Activated CD4-positive, CD25-positive, alpha-beta regulatory T cell treated with anti-CD3 and anti-CD28 coated beads, Interleukin-2, amount 50 U/mL, for 24 hours (primary cell): ENCODE results near the gene RNF31.

Experiments used
- ATAC-seq, 2 donors: fragments of 150-1000 bp; cut with Tn5 transposase; one replicate each; pipeline ENCODE4 v1.10.0; 2021; ENCODE audit warnings: mild to moderate bottlenecking in 1 of 2, moderate library complexity in 1 of 2

The RNF31 gene

DNA sequence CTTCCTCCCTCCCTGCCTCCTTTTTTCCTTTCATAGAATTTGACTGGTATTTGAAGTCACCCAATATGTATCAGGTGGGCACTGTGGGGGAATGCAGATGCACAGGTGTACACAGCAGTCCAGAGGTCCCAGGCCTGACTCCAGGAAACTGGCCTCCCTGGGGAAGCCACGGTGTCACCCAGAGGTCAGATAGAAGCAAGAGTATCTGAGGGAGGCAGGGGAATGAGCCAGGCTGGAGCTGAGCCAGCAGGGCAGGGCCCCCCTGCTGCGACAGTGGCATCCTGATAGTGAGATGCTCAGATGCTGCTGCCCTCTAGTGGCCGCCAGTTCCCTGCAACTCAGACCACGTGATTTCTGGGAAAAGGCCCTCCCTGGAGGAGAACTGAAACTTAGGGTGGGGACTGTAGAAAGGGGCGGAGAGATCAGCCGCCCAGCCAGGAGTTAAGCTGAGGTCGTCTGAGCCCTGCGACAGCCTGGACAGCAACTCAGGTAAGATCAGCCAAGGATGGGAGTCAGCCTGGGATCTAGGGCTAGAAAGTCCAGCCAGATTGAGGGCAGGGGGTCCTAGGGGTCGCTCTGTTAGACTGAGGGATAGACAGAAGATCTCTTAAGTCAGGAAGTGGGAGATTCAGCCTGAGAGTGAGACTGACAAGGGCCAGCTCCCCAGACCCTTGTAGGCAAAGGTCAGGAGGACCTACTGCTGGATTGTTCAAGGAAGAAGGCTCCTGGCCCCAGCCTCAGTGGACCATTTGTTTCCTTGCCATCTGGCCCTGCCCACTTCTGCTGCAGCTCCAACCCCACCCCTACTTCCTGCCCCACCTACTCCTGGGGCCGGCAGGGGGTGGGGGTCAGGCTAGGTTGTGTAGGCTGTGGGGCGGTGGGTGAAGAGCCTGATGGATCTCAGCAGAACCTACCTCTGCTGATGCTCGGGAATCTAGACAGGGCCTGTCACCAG lies 13.8 kb downstream of the RNF31 start, which contains the start of gene IRF9:
IRF9 (plus strand) TSS at position 416 of the 955 bp plus-strand sequence. CDS start 880 bp downstream, outside the sequence.
- ATAC-seq, result peak; percentile 89 to 90

- no peak for ATAC-seq
Measured at GRCh38 chr14:24162093-24162492, 14.8 kb downstream of the RNF31 start.

DNA sequence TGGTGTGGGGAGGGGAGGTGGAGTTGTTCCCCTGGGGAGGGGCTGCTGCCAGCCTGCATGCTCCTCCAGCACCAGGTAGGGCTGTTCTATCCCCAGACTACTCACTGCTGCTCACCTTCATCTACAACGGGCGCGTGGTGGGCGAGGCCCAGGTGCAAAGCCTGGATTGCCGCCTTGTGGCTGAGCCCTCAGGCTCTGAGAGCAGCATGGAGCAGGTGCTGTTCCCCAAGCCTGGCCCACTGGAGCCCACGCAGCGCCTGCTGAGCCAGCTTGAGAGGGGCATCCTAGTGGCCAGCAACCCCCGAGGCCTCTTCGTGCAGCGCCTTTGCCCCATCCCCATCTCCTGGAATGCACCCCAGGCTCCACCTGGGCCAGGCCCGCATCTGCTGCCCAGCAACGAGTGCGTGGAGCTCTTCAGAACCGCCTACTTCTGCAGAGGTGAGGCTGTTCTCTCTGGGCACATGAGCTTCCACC lies 17.3 kb downstream of the RNF31 start:
- no peak for ATAC-seq

GRCh38 chr14:24165785-24166184 lies 18.5 kb downstream of the RNF31 start:
- ATAC-seq, result no peak

- ATAC-seq, result no peak
Measured at GRCh38 chr14:24167469-24168114, 20.3 kb downstream of the RNF31 start.

GRCh38 chr14:24171422-24172260 lies 24.3 kb downstream of the RNF31 start, which contains the start of gene REC8:
REC8 (plus strand) TSS chr14:24172080; CDS start chr14:24172553, 473 bp downstream.
- ATAC-seq, result peak; percentile 76 to 80

- ATAC-seq, result no peak
Measured at GRCh38 chr14:24172261-24172860, 25.1 kb downstream of the RNF31 start.

GRCh38 chr14:24172871-24173281 lies 25.6 kb downstream of the RNF31 start:
- ATAC-seq, result no peak

GRCh38 chr14:24176599-24176998 lies 29.3 kb downstream of the RNF31 start:
- no peak for ATAC-seq

DNA sequence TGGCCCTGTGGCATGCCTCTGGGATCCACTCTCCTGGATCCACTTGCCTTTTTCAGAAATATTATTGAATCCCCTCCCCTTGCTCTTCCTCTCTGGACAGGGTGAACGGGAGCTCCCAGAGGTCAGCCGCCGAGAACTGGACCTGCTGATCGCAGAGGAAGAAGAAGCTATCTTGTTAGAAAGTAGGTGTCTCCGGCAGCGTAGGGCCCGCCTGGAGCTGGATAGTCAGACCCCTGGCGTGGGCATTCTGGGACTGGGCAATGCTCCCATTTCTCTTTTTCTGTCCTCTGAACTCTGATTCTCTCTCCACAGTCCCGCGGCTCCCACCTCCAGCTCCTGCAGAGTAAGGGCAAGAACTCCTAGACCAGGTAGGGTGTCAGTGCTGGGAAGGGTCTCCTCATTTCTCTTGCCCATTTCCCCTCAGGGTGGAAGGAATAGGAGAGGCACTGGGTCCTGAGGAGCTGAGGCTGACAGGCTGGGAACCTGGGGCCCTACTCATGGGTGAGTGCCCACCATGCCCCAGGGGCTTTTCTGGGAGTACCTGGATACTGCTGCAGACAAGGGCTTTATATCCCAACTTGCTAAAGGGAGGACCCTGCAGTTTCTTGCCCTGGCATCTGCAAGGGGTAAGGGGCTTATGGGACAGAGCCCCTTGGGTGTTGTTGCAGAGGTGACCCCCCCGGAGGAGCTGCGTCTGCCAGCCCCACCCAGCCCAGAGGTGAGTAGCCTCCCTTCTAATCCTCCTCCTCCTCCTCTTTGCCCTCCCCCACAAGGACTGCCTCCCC lies 29.9 kb downstream of the RNF31 start:
- ATAC-seq, result no peak

- no peak for ATAC-seq
Measured at GRCh38 chr14:24177891-24178290, 30.6 kb downstream of the RNF31 start.

GRCh38 chr14:24178399-24179178 lies 31.3 kb downstream of the RNF31 start:
- no peak for ATAC-seq

DNA sequence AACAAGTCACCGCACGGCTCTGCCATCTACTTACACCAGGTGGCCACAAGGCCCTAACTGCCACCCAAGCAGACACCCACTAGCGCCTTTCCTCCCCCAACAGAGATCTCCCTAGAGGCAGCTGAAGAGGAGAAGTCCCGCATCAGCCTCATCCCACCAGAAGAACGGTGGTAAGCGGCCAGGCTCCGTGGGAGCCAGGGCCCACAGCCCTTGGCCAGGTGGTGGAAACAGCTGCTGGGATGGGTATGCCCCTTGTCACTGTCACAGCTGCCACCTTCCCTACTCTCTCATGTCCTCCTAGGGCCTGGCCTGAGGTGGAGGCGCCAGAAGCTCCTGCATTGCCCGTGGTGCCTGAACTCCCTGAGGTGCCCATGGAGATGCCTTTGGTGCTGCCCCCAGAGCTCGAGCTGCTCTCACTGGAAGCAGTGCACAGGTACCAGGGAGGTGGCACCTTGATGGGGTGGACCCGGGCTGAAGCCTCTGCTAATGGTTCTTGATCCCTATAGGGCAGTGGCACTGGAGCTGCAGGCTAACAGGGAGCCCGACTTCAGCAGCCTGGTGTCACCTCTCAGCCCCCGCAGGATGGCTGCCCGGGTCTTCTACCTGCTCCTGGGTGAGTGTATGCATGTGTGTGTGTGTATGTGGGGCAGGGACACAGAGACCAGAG lies 32.1 kb downstream of the RNF31 start:
- no peak for ATAC-seq

GRCh38 chr14:24179961-24180796 lies 32.9 kb downstream of the RNF31 start:
- ATAC-seq, result peak in 1 of 2 donors; percentile 6

- no peak for ATAC-seq
Measured at GRCh38 chr14:24181371-24182077, 34.2 kb downstream of the RNF31 start.

DNA sequence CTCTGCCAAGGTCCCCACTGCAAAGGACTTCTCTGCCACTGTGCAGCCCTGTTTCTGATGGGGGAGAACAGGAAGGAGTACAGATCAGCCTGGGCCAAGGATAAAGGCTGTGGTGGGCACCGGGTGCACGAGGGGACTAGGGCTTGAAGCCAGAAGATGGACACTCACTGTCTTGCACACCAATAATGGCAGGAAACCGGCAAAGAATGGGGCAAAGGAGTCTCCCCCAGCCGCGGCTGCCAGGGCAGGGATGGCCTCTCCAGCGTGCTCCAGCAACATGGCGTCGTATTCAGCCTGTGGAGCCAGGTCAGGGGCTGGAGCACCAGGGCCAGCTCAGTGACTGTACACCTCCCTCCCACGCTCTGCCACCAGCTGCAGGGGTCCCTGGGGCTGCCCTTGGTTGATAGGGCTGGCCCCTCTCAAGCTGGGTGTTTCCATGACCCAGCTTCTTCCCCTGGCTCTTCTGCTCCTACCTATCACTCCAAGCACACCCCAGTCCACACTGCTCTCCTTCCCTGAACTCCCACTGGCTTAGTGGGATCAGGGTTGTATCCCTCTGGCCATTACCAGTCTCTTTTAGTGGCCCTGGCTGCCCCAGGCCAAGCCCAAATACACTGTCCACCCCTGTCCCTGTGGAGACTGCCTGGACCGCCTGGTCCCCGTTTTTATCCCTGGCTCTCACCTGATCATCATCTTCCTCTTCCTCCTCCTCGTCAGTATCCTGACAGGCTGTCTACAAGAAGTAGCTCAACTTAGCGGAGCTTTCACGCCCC lies 35.0 kb downstream of the RNF31 start:
- ATAC-seq, result no peak

- ATAC-seq, result no peak
Measured at GRCh38 chr14:24183014-24183481, 35.8 kb downstream of the RNF31 start.
